ENCODE results near the gene EGFR.

- TF ChIP-seq POLR2A (IDR thresholded peaks at IDR 0.05; ENCODE audit: extremely low read depth, insufficient read length) = no peak
- TF ChIP-seq, protein P1, sequence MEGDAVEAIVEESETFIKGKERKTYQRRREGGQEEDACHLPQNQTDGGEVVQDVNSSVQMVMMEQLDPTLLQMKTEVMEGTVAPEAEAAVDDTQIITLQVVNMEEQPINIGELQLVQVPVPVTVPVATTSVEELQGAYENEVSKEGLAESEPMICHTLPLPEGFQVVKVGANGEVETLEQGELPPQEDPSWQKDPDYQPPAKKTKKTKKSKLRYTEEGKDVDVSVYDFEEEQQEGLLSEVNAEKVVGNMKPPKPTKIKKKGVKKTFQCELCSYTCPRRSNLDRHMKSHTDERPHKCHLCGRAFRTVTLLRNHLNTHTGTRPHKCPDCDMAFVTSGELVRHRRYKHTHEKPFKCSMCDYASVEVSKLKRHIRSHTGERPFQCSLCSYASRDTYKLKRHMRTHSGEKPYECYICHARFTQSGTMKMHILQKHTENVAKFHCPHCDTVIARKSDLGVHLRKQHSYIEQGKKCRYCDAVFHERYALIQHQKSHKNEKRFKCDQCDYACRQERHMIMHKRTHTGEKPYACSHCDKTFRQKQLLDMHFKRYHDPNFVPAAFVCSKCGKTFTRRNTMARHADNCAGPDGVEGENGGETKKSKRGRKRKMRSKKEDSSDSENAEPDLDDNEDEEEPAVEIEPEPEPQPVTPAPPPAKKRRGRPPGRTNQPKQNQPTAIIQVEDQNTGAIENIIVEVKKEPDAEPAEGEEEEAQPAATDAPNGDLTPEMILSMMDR (IDR thresholded peaks at IDR 0.05; ENCODE audit: low read depth, low read length) = no peak
- TF ChIP-seq, protein P2, sequence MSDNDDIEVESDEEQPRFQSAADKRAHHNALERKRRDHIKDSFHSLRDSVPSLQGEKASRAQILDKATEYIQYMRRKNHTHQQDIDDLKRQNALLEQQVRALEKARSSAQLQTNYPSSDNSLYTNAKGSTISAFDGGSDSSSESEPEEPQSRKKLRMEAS (IDR thresholded peaks at IDR 0.05; ENCODE audit: low read depth, low read length) = no peak
Measured at GRCh38 chr7:55190511-55191160, 171.8 kb downstream of the EGFR start.
